PFSK-1 (cell line): Measurements from ENCODE around the gene PPA1.

Experiments
- FOXP2 ChIP-seq: optimal IDR thresholded peaks from 2 replicates; pipeline ENCODE3; 2011; ENCODE audit warnings: borderline replicate concordance, control low read depth, inconsistent platforms; ENCODE audit not compliant: insufficient read depth; ENCODE audit errors: extremely low read length, extremely low read depth
- POLR2AphosphoS5 ChIP-seq: IDR thresholded peaks from 2 replicates; pipeline ENCODE4 v1.6.1; 2012; ENCODE audit warnings: low read depth, mild to moderate bottlenecking, control low read depth, low read length, moderate library complexity
- REST ChIP-seq, 2 experiments: IDR thresholded peaks; 2 replicates each; pipeline versions ENCODE4 v1.6.1 to v1.8.0; 2011 to 2012; ENCODE audit warnings: low read depth in 2 of 2, low read length in 2 of 2, control low read depth in 1 of 2, inconsistent platforms in 1 of 2, mild to moderate bottlenecking in 1 of 2, moderate library complexity in 1 of 2; ENCODE audit not compliant: insufficient read depth in 1 of 2
- SIN3A ChIP-seq: IDR thresholded peaks from 2 replicates; pipeline ENCODE4 v1.6.1; 2012; ENCODE audit warnings: mild to moderate bottlenecking, low read length, moderate library complexity, borderline replicate concordance; ENCODE audit not compliant: insufficient read depth
- TAF1 ChIP-seq: IDR thresholded peaks from 2 replicates; pipeline ENCODE4 v1.6.1; 2012; ENCODE audit warnings: low read length, control low read depth, borderline replicate concordance; ENCODE audit not compliant: insufficient read depth

PPA1 gene

GRCh38 chr10:70247360-70247759 lies 14.1 kb upstream of the PPA1 start:
- TF ChIP-seq TAF1: no peak
- TF ChIP-seq SIN3A: no peak
- no peak for TF ChIP-seq POLR2AphosphoS5
- no peak for TF ChIP-seq FOXP2
- no peak for TF ChIP-seq REST (IDR thresholded peaks at IDR 0.05; ENCODE audit: insufficient read depth in 1 of 2, low read depth in 2 of 2, low read length in 2 of 2)

- TF ChIP-seq SIN3A (no peak), TAF1 (no peak), POLR2AphosphoS5 (no peak), REST (IDR thresholded peaks at IDR 0.05; ENCODE audit: insufficient read depth in 1 of 2, low read depth in 2 of 2, low read length in 2 of 2) (no peak), FOXP2 (no peak)
Measured at GRCh38 chr10:70241081-70241480, 7.9 kb upstream of the PPA1 start.

GRCh38 chr10:70234668-70235447 lies 1.6 kb upstream of the PPA1 start:
- TF ChIP-seq FOXP2 (no peak), TAF1 (no peak), SIN3A (no peak), POLR2AphosphoS5 (no peak)

GRCh38 chr10:70233939-70234300 lies 691 bp upstream of the PPA1 start:
- TF ChIP-seq TAF1: no peak
- no peak for TF ChIP-seq FOXP2

- TF ChIP-seq TAF1: no peak
- no peak for TF ChIP-seq SIN3A
- TF ChIP-seq POLR2AphosphoS5: no peak
- TF ChIP-seq FOXP2: no peak
- TF ChIP-seq REST (IDR thresholded peaks at IDR 0.05; ENCODE audit: insufficient read depth in 1 of 2, low read depth in 2 of 2, low read length in 2 of 2): no peak
Measured at GRCh38 chr10:70232859-70233108, 445 bp downstream of the PPA1 start.

- no peak for TF ChIP-seq TAF1
- no peak for TF ChIP-seq SIN3A
- TF ChIP-seq POLR2AphosphoS5: no peak
- no peak for TF ChIP-seq FOXP2
- no peak for TF ChIP-seq REST (IDR thresholded peaks at IDR 0.05; ENCODE audit: insufficient read depth in 1 of 2, low read depth in 2 of 2, low read length in 2 of 2)
Measured at GRCh38 chr10:70232155-70232858, 922 bp downstream of the PPA1 start.
